Measurements from ENCODE around the gene SRGAP1. TPM values are rescaled to one million over a fixed set of nuclear protein-coding genes. Genes with fewer than 3 reads are reported as not detected.

Gene SRGAP1
- total and polyA plus RNA-seq, 2 donors from 2014 or later, result 1.8 to 13.5 TPM

- Histone ChIP-seq H3K27ac (ENCODE audit: low read depth in 2 of 2, low read length in 2 of 2) (no peak overlapping the region), H3K4me3 (ENCODE audit: low read length in 3 of 3) (no peak overlapping the region), H3K27me3 (ENCODE audit: control insufficient read depth, insufficient read depth, low read length) (no peaks in the 10 kb centered on the region), H3K4me1 (ENCODE audit: control insufficient read depth in 2 of 3, insufficient read depth in 2 of 3, low read depth in 1 of 3, low read length in 3 of 3) (peaks cover 0 to 9% (median 3%) of the 10 kb centered on the region in 3 donors), H3K36me3 (ENCODE audit: control insufficient read depth in 2 of 3, insufficient read depth in 3 of 3, low read length in 3 of 3) (no peaks in the 10 kb centered on the region), H3K9me3 (ENCODE audit: control insufficient read depth in 2 of 3, insufficient read depth in 1 of 3, low read length in 3 of 3) (peaks cover 0 to 4% (median 2%) of the 10 kb centered on the region in 3 donors), H3K9ac (ENCODE audit: low read length in 3 of 3) (no peak overlapping the region)
- FAIRE-seq (no peak), DNase-seq (no peak)
- intact Hi-C loops (cut with DNase I), result no loop called here
- TF ChIP-seq, protein P1, sequence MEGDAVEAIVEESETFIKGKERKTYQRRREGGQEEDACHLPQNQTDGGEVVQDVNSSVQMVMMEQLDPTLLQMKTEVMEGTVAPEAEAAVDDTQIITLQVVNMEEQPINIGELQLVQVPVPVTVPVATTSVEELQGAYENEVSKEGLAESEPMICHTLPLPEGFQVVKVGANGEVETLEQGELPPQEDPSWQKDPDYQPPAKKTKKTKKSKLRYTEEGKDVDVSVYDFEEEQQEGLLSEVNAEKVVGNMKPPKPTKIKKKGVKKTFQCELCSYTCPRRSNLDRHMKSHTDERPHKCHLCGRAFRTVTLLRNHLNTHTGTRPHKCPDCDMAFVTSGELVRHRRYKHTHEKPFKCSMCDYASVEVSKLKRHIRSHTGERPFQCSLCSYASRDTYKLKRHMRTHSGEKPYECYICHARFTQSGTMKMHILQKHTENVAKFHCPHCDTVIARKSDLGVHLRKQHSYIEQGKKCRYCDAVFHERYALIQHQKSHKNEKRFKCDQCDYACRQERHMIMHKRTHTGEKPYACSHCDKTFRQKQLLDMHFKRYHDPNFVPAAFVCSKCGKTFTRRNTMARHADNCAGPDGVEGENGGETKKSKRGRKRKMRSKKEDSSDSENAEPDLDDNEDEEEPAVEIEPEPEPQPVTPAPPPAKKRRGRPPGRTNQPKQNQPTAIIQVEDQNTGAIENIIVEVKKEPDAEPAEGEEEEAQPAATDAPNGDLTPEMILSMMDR (IDR thresholded peaks at IDR 0.05; ENCODE audit: borderline replicate concordance, extremely low read depth, insufficient read depth), result no peak
Measured at GRCh38 chr12:63911341-63911740, 66.8 kb downstream of the SRGAP1 start.

GRCh38 chr12:63912651-63913050 is 68.2 kb downstream of the SRGAP1 start:
- TF ChIP-seq, protein P1 (IDR thresholded peaks at IDR 0.05; ENCODE audit: borderline replicate concordance, extremely low read depth, insufficient read depth), result no peak
- Histone ChIP-seq H3K4me1 (ENCODE audit: control insufficient read depth in 2 of 3, insufficient read depth in 2 of 3, low read depth in 1 of 3, low read length in 3 of 3) (peaks cover 0 to 21% (median 13%) of the 10 kb centered on the region in 3 donors), H3K27ac (ENCODE audit: low read depth in 2 of 2, low read length in 2 of 2) (no peak overlapping the region), H3K9ac (ENCODE audit: low read length in 3 of 3) (no peak overlapping the region), H3K4me3 (ENCODE audit: low read length in 3 of 3) (no peak overlapping the region), H3K27me3 (ENCODE audit: control insufficient read depth, insufficient read depth, low read length) (no peaks in the 10 kb centered on the region), H3K36me3 (ENCODE audit: control insufficient read depth in 2 of 3, insufficient read depth in 3 of 3, low read length in 3 of 3) (no peaks in the 10 kb centered on the region), H3K9me3 (ENCODE audit: control insufficient read depth in 2 of 3, insufficient read depth in 1 of 3, low read length in 3 of 3) (no peaks in the 10 kb centered on the region)
- intact Hi-C loops (cut with DNase I), result no loop called here
- FAIRE-seq (no peak), DNase-seq (no peak)

GRCh38 chr12:63913929-63914328 is 69.4 kb downstream of the SRGAP1 start:
- no peak overlapping the region for H3K27ac ChIP-seq (ENCODE audit: low read depth in 2 of 2, low read length in 2 of 2)
- FAIRE-seq (no peak), DNase-seq (no peak)
- intact Hi-C loops (cut with DNase I), result no loop called here
- H3K36me3 ChIP-seq (ENCODE audit: control insufficient read depth in 2 of 3, insufficient read depth in 3 of 3, low read length in 3 of 3), result no peaks in the 10 kb centered on the region
- H3K4me3 ChIP-seq (ENCODE audit: low read length in 3 of 3), result no peak overlapping the region
- TF ChIP-seq, protein P1 (IDR thresholded peaks at IDR 0.05; ENCODE audit: borderline replicate concordance, extremely low read depth, insufficient read depth), result no peak
- H3K27me3 ChIP-seq (ENCODE audit: control insufficient read depth, insufficient read depth, low read length), result no peaks in the 10 kb centered on the region
- peaks cover 8 to 29% (median 24%) of the 10 kb centered on the region in 3 donors for H3K4me1 ChIP-seq (ENCODE audit: control insufficient read depth in 2 of 3, insufficient read depth in 2 of 3, low read depth in 1 of 3, low read length in 3 of 3)
- H3K9me3 ChIP-seq (ENCODE audit: control insufficient read depth in 2 of 3, insufficient read depth in 1 of 3, low read length in 3 of 3), result no peaks in the 10 kb centered on the region
- no peak overlapping the region for H3K9ac ChIP-seq (ENCODE audit: low read length in 3 of 3)

All from kidney (tissue), 14 donors.